ENCODE data around the gene DOCK4.

The DOCK4 gene

DNA sequence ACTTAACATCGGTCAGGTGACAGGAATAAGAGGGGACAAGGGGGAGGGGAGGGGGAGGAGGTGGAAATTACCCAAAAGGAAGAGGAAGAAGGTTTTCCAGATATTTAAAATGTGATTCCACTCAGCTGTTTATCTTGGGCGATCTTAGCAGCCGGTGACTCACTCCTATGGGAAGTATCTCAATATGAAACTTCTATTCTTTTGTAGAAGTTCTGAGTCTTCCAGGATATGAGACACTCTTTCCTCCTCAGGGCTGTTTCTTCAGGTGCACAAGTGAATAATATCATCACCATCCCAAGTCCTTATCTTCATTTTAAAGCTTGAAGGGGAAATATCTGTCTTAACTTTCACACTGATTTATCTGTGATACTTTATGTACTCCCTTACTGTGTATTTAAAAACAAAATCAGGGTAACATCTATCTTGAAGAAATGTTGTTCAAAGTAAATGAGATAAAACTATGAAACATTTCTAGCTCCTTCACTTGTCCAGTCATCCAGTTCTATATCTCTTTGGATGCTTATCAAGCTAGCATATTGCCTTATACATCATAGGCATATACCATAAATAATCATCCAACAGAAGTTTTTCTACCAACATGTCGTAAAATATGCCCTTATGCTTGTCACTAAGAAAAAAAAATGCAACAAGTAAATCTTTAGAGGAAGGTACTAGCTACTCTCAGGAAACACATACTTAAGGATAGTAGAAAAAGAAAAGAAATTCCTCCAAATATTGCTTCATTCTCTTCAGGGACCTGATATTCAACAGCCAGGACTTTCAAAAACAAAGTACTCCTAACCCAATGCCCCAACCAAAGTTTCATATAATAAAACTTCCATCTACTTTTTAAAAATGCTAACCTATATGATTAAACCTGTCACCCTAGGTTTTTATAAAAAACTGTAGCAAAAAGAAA is 13.7 kb downstream of the DOCK4 start:
- TF ChIP-seq, protein P1, sequence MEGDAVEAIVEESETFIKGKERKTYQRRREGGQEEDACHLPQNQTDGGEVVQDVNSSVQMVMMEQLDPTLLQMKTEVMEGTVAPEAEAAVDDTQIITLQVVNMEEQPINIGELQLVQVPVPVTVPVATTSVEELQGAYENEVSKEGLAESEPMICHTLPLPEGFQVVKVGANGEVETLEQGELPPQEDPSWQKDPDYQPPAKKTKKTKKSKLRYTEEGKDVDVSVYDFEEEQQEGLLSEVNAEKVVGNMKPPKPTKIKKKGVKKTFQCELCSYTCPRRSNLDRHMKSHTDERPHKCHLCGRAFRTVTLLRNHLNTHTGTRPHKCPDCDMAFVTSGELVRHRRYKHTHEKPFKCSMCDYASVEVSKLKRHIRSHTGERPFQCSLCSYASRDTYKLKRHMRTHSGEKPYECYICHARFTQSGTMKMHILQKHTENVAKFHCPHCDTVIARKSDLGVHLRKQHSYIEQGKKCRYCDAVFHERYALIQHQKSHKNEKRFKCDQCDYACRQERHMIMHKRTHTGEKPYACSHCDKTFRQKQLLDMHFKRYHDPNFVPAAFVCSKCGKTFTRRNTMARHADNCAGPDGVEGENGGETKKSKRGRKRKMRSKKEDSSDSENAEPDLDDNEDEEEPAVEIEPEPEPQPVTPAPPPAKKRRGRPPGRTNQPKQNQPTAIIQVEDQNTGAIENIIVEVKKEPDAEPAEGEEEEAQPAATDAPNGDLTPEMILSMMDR (conservative IDR thresholded peaks at IDR 0.05; ENCODE audit: low read depth, low read length), result no peak
- no peak overlapping the region for H3K4me3 ChIP-seq (ENCODE audit: low read depth, low read length)
- peak; percentile 65 for DNase-seq (ENCODE audit: low read depth)

DNA sequence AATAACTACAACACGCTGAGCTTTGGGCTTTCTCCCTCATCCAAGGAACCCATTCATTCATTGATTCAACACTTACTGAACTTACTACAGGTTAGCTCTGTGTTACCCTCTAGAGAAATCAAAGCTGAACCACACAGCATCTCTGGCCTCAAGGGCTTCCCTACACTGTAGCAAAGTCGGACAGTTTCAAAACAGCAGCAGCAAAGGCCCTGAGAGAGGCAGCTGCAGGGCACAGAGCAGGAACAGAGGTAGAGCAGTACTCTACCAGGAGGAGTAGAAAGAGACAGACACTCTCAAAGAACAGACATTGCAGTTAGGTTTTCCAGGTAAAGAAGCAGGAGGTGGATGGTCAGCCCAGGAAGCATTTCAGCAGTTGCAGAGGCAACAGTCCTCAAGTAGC is 16.1 kb downstream of the DOCK4 start:
- no peak for DNase-seq (ENCODE audit: low read depth)
- TF ChIP-seq, protein P1 (conservative IDR thresholded peaks at IDR 0.05; ENCODE audit: low read depth, low read length), result no peak

DNA sequence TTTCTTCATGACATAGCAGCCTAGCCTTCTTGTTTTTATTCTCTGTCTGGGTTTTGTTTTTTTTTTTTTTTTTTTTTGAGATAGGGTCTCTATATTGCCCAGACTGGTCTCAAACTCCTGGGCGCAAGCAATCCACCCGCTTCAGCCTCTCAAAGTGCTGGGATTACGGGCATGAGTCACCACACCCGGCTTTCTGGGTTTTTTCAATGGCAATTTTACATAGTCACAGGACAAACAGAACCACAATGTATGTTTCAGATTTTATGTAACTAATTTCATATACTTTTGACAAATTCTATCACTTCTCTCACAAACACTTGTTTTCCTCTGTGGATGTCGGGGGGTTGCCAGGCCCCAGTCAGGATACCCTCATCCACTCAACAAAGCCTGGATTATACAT is 16.5 kb downstream of the DOCK4 start:
- DNase-seq (ENCODE audit: low read depth), result no peak
- TF ChIP-seq, protein P1 (conservative IDR thresholded peaks at IDR 0.05; ENCODE audit: low read depth, low read length), result no peak
- H3K4me3 ChIP-seq (ENCODE audit: low read depth, low read length), result no peak overlapping the region

More for the DNA sequence above, 16.1 kb downstream of the DOCK4 start:
- no peak overlapping the region for H3K4me3 ChIP-seq (ENCODE audit: low read depth, low read length)

DNA sequence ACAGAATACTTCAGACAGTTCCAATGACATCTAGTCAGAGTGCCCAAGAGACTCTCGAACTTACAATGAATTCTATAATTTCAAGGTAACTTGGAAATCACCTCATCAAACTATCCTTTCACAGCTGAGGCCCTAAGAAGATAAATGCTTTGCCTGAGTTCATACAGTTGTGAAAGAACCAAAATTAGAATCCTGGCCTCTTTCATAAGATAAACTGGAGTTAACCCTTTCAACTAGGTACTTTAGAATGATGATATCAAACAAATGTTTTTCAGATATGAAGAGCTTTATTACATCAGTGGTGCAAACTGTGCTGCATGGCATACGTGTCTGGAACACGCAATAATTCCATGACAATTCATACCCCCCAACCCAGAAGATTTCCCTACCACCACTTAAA is 17.9 kb downstream of the DOCK4 start:
- H3K4me3 ChIP-seq (ENCODE audit: low read depth, low read length), result no peak overlapping the region
- TF ChIP-seq, protein P1 (conservative IDR thresholded peaks at IDR 0.05; ENCODE audit: low read depth, low read length), result no peak
- no peak for DNase-seq (ENCODE audit: low read depth)

DNA sequence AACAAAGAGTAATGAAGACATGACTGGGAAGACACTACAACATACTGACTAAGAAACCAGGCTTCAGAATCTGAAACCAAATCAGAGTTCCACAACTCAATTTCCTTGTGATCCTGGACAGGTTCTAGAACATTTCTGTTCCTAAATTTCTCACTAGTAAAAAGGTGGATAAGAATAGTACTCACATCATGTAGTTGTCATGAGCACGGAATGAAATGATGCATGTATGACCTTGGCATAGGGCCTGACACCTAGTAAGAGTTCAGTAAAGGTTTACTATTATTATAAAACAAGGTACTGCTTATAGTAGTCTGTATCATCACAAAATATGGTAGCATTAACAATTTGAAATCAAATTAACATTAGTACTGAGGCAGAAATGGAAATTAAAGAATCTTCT is 19.9 kb downstream of the DOCK4 start:
- no peak for DNase-seq (ENCODE audit: low read depth)
- H3K4me3 ChIP-seq (ENCODE audit: low read depth, low read length), result no peak overlapping the region
- TF ChIP-seq, protein P1 (conservative IDR thresholded peaks at IDR 0.05; ENCODE audit: low read depth, low read length), result no peak

DNA sequence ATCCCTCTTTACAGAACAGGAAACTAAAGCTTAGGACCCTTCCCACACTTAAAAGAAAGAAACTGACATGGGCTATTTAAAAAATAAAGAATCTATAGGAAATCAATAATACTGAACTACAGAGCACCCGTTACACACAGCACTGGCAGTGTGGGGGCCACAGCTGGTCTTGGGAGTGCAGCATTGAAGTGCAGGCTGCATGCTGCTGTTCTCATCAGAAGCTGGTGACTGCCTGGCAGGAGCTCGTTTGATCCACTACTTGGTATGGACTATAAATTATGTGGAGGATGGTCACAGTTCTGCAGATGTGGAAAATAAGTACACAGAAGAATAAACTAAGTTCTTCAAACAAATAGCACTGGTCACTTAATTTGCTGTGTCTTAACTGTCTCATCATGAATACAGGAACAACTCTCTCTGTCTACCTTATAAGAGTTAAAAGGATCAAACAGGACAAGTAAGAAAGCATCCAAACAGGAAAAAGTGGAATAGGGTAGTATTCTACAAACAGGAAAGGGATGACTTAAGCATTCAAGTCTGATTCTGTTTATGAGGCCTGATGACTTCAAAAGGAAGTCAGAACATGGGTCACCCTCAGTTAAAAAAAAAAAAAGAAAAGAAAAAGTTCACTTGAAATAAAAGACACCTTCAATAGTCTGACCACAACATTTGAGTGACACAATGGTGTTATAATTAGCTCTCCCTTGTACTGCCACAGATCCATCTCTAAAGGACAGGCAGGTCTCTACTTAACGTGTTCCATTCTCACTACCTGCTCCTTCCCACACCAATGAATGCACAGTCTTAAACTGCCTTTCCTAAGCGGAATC is 21.0 kb downstream of the DOCK4 start:
- TF ChIP-seq, protein P1 (conservative IDR thresholded peaks at IDR 0.05; ENCODE audit: low read depth, low read length), result no peak
- H3K4me3 ChIP-seq (ENCODE audit: low read depth, low read length), result no peak overlapping the region
- DNase-seq (ENCODE audit: low read depth), result no peak
